Immature natural killer cell (primary cell): ENCODE data around the gene GPATCH2L. TPM values are rescaled to one million over a fixed set of nuclear protein-coding genes. Genes with fewer than 3 reads are reported as not detected.
A peak's percentile ranks its signal among the peaks of the same experiment; 100 is the strongest.

Source experiments
- DNase-seq, 3 donors: peaks; one replicate each; pipeline ENCODE4 v3.0.0; 2022; ENCODE audit warnings: mixed read lengths in 1 of 3
- H3K27ac Mint-ChIP-seq, 6 donors: one replicate each; pipeline ENCODE4 v1.8.0; 2020; ENCODE audit warnings: mixed read lengths in 6 of 6, mild to moderate bottlenecking in 5 of 6, inconsistent platforms in 4 of 6, moderate library complexity in 3 of 6
- H3K27me3 Mint-ChIP-seq, 3 donors: one replicate each; pipeline ENCODE4 v1.8.0; 2020 to 2021; ENCODE audit warnings: low read depth in 3 of 3, mild to moderate bottlenecking in 3 of 3, mixed read lengths in 3 of 3, moderate library complexity in 3 of 3, inconsistent platforms in 1 of 3
- H3K36me3 Mint-ChIP-seq, 3 donors: one replicate each; pipeline ENCODE4 v1.8.0; 2020; ENCODE audit warnings: mixed read lengths in 3 of 3, inconsistent platforms in 2 of 3, mild to moderate bottlenecking in 2 of 3
- H3K4me1 Mint-ChIP-seq, 2 donors: one replicate each; pipeline ENCODE4 v1.8.0; 2020; ENCODE audit warnings: inconsistent platforms in 2 of 2, mild to moderate bottlenecking in 2 of 2, mixed read lengths in 2 of 2, moderate library complexity in 1 of 2
- H3K4me3 Mint-ChIP-seq, 5 donors: one replicate each; pipeline ENCODE4 v1.8.0; 2020; ENCODE audit warnings: mild to moderate bottlenecking in 5 of 5, mixed read lengths in 5 of 5, inconsistent platforms in 3 of 5, moderate library complexity in 3 of 5
- H3K9me3 Mint-ChIP-seq, 6 donors: one replicate each; pipeline ENCODE4 v1.8.0; 2020; ENCODE audit warnings: mild to moderate bottlenecking in 6 of 6, mixed read lengths in 6 of 6, inconsistent platforms in 4 of 6, moderate library complexity in 3 of 6
- polyA plus RNA-seq, 3 donors: library from polyadenylated mRNA; unstranded; fragments of 300-500 nt; fragmentation: Illumina TruSeq; gene quantifications; one replicate each; pipeline ENCODE4 v1.2.3, GENCODE V29; 2021

Gene GPATCH2L
- polyA plus RNA-seq, 3 donors from 2014 or later: 9.4 to 15.7 (median 14.7) TPM

DNA sequence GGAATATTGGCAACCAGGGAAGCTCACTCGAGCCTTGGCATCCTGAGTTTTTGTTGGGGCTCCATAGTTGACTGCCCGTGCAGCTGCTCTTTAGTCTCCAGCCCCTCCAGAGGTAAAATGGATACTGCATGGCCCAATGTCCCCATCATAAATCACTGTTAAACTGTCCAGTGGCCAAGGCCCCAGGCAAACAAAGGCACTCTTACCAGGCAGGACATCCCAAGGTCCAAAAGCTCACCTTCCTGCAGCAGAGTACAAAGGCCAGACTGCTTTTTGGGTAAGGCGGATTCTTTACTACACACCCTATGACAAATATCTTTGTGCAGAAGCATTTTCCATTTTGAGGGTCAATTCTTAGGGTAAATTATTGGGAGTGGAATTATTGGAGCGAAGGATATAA lies 81.1 kb downstream of the GPATCH2L start:
- peaks cover 11 to 31% (median 13%) of the 10 kb centered on the region in 3 donors for H3K36me3 Mint-ChIP-seq
- H3K27me3 Mint-ChIP-seq: peaks cover 0 to 3% (median 0%) of the 10 kb centered on the region in 3 donors
- no peaks in the 10 kb centered on the region for H3K9me3 Mint-ChIP-seq
- H3K27ac Mint-ChIP-seq: no peak overlapping the region
- DNase-seq: no peak
- H3K4me3 Mint-ChIP-seq: no peak overlapping the region
- no peaks in the 10 kb centered on the region for H3K4me1 Mint-ChIP-seq

DNA sequence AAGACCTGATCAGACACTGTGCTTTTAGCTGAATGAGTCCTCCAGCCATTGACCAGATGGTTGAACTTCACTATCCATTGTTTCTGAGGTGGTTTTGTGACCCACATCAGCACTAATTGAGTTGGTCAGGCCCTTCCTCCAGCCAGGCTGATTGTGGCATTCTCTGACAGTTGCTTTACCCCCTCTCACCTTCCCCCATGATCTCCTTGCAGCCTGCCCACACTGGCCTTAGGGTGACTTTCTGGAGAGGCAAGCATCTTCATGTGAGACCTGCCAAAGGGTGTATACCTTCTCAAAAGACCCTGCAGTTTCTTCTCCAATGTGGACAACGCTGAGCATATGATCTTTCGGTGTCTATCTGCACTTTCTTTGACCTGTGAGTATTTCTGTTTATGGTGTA lies 83.9 kb downstream of the GPATCH2L start:
- no peak overlapping the region for H3K27ac Mint-ChIP-seq
- H3K9me3 Mint-ChIP-seq: peaks cover 0 to 5% (median under 1%) of the 10 kb centered on the region in 6 donors
- peaks cover 18 to 47% (median 22%) of the 10 kb centered on the region in 3 donors for H3K36me3 Mint-ChIP-seq
- no peak for DNase-seq
- H3K4me3 Mint-ChIP-seq: no peak overlapping the region
- no peaks in the 10 kb centered on the region for H3K4me1 Mint-ChIP-seq
- peaks cover 0 to 5% (median 0%) of the 10 kb centered on the region in 3 donors for H3K27me3 Mint-ChIP-seq

DNA sequence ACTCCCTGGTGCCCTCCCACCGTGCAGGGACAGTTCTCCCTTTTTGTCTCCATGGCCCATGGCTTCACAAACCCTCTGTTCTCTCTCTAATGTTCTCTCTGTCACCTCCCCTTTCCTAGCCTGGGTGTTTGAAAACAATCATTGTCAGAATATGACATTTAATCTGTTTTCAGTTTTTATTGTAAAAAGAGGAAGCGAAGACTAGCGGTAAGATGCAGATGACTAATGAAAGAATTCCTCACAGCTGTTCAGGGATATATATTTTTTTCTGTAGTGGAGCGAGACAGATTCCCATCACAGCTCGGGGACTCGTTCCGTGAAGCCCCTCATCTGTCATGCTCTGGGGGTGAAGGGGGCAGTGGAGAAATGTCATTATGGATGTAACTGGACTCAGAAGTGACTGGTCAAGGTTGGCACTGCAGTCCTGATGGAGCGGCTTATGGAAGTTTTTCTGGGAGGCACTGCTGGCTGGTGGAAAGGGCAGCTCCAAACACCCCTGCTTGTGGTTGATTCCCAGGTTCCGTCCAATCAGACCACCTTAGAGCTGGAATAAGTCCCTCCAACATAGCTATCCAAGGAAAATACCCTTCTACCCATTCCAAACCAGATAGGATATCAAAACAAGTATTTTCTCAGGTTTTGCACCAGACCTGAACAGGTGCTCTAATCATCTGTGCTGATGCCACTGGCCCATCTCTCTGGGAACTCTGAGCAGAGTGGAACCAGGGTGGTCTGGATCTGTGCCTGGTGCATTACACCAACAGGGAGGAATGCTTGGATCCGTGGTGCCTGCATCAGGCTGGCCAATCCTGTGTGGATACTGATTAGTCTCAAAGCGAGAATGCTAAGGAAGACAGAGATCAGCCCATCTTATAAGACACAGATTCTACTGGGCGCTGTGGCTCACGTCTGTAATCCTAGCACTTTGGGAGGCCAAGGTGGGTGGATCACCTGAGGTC lies 84.7 kb downstream of the GPATCH2L start:
- peaks cover 0 to 13% (median 5%) of the 10 kb centered on the region in 6 donors for H3K9me3 Mint-ChIP-seq
- H3K27me3 Mint-ChIP-seq: peaks cover 0 to 2% (median 0%) of the 10 kb centered on the region in 3 donors
- H3K27ac Mint-ChIP-seq: no peak overlapping the region
- no peaks in the 10 kb centered on the region for H3K4me1 Mint-ChIP-seq
- peaks cover 18 to 42% (median 22%) of the 10 kb centered on the region in 3 donors for H3K36me3 Mint-ChIP-seq
- DNase-seq: no peak
- no peak overlapping the region for H3K4me3 Mint-ChIP-seq

DNA sequence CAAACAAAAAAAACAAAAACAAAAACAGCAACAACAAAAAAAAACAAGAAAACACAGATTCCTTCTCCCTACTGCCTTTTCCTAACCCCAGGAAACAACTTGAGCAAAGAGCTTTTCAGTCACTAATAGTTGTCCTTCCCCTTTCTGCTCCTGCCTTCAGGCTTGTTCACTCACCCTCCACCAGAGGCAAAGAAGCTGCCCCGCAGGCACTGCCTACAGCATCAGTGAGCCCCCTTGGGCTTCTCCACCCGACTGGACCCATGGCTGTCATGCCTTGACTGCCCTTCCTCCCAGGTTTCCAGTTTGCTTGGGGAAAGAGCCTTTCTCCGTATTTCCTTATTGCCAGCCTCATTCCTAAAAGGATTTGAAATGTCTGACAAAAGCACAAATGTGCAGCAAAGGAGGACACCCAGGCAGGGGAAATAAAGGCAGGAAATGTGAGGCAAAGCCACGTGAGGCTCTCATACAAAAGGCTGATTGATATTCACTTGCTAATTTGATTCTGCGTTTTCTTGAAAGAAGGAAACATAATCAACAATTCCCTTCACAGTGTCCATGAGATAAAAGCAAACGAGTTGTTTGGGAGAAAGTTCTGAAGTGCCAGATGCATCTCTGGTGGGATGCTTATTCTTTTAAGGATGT lies 85.7 kb downstream of the GPATCH2L start:
- Mint-ChIP-seq H3K9me3 (peaks cover 0 to 23% (median 11%) of the 10 kb centered on the region in 6 donors), H3K4me3 (no peak overlapping the region), H3K27ac (no peak overlapping the region), H3K36me3 (peaks cover 22 to 45% (median 22%) of the 10 kb centered on the region in 3 donors), H3K4me1 (no peaks in the 10 kb centered on the region), H3K27me3 (peaks cover 0 to 2% (median 0%) of the 10 kb centered on the region in 3 donors)
- DNase-seq: no peak

DNA sequence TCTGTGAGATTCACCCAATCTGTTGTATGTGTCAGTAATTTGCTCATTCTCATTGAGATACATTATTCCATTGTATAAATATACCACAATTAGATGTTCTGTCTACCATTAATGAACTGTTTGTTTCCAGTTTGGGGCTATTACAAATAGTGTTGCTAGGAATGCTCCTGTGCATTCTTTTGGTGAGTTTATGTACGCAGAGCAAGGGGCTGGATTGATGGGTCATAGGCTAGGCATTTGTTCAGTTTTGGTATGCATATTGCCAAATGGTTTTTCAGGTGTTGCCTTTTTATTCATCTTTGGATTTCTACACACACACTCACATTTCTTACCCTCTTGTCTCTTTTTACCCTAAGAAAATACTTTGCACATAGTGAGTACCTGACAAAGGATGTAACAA lies 93.4 kb downstream of the GPATCH2L start:
- H3K9me3 Mint-ChIP-seq: peaks cover 2 to 34% (median 13%) of the 10 kb centered on the region in 6 donors
- no peaks in the 10 kb centered on the region for H3K4me1 Mint-ChIP-seq
- H3K36me3 Mint-ChIP-seq: peaks cover 4 to 9% (median 6%) of the 10 kb centered on the region in 3 donors
- no peak overlapping the region for H3K27ac Mint-ChIP-seq
- no peak for DNase-seq
- no peak overlapping the region for H3K4me3 Mint-ChIP-seq
- H3K27me3 Mint-ChIP-seq: peaks cover 0 to 4% (median 2%) of the 10 kb centered on the region in 3 donors

DNA sequence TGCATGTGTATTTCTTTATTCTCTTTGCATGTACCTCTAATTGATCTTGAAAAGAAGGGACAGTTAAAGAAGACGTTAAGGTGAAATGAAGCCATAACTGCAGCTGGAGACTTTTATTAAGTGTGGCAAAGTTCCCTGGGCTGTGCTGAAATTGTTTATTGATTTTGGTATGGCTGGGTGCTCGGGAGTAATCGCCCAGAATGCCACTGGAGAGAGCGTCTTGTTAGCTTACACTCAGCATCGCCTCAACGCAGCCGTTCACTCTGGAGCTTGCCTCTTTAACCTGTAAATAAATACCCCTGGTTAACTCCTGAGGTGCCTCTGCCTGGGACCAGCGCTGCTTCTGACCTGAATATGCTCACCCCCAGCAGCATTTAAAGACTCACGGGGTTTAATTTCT lies 98.6 kb downstream of the GPATCH2L start:
- H3K9me3 Mint-ChIP-seq: no peaks in the 10 kb centered on the region
- no peak overlapping the region for H3K4me3 Mint-ChIP-seq
- DNase-seq: no peak
- peaks cover 5 to 9% (median 6%) of the 10 kb centered on the region in 3 donors for H3K27me3 Mint-ChIP-seq
- no peaks in the 10 kb centered on the region for H3K36me3 Mint-ChIP-seq
- H3K27ac Mint-ChIP-seq: no peak overlapping the region
- no peaks in the 10 kb centered on the region for H3K4me1 Mint-ChIP-seq

DNA sequence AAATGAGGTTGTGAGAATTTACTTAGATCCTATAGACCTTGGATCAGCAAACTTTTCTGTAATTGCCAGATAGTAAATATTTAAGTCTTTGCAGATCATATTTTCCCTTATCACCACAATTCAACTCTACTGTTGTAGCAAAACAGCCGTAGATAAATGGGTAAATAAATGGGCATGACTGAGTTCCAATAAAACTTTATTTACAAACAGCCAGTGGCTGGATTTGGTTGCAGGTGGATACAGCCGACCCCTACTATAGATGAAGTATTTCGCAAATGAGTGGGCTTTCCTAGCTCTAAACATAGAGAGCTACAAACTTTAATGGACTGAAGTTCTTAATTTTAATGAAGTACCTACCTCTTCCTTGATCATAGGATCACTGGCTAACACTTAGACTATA lies 100.7 kb downstream of the GPATCH2L start:
- DNase-seq: no peak
- Mint-ChIP-seq H3K36me3 (no peaks in the 10 kb centered on the region), H3K27ac (no peak overlapping the region), H3K9me3 (no peaks in the 10 kb centered on the region), H3K4me1 (no peaks in the 10 kb centered on the region), H3K4me3 (no peak overlapping the region), H3K27me3 (peaks cover 5 to 10% (median 6%) of the 10 kb centered on the region in 3 donors)

DNA sequence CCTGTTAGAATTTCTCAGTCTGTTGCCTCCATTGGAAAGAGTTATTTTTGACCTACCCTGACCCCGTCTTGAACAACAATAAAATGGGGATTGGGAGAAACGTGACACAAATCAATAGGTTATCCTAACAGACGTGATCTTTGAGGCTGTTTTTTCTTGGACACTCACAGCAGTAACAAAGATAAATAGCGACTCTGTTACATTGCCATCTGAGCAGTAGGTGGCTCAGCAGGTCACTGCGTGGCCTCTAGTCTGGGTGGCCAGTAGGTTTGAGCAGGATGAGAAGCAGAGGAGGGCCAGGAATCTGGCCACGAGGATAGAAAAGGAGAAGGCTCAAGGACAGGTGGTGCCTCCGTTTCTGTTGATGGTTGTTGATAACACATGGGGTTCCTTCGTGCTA lies 101.4 kb downstream of the GPATCH2L start:
- Mint-ChIP-seq H3K36me3 (no peaks in the 10 kb centered on the region), H3K9me3 (no peaks in the 10 kb centered on the region), H3K4me1 (no peaks in the 10 kb centered on the region), H3K27ac (no peak overlapping the region), H3K4me3 (no peak overlapping the region), H3K27me3 (peaks cover 5 to 10% (median 6%) of the 10 kb centered on the region in 3 donors)
- no peak for DNase-seq

DNA sequence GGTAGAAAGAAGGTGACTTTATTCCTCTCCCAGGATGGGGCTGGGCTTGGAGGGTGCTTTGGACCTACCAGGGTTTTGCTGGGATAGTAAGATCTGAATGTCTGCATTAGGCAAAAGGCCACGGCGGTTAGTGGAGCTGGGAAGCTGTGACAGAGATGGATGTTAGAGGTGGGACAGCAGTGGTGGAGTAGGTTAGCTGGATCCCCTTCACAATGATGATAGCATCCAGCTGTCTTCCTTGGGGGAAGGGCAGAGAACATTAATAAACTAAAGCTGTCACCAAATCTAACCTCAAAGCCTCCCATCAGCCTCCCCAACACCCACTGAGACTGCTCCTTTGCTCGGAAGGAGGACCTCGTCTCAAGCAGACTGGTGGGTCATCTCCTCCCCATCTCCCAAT lies 104.8 kb downstream of the GPATCH2L start:
- Mint-ChIP-seq H3K4me1 (no peaks in the 10 kb centered on the region), H3K9me3 (no peaks in the 10 kb centered on the region), H3K36me3 (no peaks in the 10 kb centered on the region), H3K4me3 (no peak overlapping the region), H3K27me3 (peaks cover 3 to 8% (median 3%) of the 10 kb centered on the region in 3 donors), H3K27ac (no peak overlapping the region)
- DNase-seq: no peak

DNA sequence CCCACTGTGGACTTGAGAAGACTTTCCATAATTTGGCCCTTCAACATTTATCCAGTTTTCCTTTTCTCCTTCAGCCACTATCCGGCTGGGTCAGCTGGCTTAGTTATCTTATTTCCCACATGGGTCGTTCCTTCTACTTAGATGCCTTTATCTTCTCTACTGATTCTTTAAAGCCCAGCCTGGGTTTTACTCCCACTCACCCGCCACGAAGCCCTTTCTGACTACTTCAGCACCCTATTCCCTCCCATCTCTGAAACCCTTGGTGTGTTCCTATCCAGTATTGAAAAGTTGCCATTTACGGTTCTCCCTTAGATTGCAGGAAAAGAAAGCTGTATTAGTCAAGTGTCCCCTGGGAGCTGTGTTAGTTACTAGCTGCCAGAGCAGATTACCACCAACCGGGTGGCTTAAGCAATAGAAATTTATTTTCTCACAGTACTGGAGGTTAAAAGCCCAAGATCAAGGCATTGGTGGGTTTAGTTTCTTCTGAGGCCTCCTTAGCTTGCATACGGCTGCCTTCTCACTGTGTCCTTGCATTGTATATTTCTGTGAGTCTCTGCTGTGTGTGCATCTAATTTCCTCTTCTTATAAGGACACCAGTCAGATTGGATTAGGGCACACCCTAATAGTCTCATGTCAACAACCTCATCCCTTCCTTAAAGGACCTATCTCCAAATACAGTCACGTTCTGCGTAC lies 105.5 kb downstream of the GPATCH2L start:
- Mint-ChIP-seq H3K4me1 (no peaks in the 10 kb centered on the region), H3K4me3 (no peak overlapping the region), H3K36me3 (no peaks in the 10 kb centered on the region), H3K27ac (no peak overlapping the region), H3K27me3 (peaks cover 0 to 8% (median 3%) of the 10 kb centered on the region in 3 donors), H3K9me3 (no peaks in the 10 kb centered on the region)
- no peak for DNase-seq

DNA sequence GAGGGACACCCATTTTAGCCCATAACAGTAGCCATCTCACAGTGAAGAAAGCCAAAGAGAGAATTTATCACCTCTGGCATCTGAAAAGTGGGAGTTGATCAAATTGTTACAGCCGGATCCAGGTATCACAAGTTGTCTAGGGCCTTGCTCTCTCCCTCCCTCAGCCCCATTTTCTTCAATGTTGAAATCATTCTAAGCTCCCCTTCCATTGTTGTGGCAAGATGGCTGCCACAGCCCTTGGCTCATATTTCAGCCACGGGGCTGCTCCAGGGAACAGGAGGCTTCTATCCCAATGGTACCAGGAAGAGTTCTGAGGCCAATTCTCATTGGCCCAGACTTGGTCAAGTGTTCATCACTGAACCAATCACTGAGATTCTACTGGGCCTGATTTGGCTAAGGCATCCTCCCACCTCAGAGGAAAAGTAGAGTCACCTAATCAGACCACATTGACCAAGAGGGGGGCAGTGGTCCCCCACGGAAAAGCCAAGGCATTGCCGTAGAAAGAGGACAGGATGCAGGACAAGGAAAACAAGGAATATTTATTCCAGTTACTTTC lies 106.2 kb downstream of the GPATCH2L start:
- Mint-ChIP-seq H3K4me3 (no peak overlapping the region), H3K4me1 (no peaks in the 10 kb centered on the region), H3K27me3 (peaks cover 2 to 8% (median 3%) of the 10 kb centered on the region in 3 donors), H3K9me3 (no peaks in the 10 kb centered on the region), H3K27ac (peak overlapping the region in 1 of 6 donors; percentile 3), H3K36me3 (no peaks in the 10 kb centered on the region)
- no peak for DNase-seq

DNA sequence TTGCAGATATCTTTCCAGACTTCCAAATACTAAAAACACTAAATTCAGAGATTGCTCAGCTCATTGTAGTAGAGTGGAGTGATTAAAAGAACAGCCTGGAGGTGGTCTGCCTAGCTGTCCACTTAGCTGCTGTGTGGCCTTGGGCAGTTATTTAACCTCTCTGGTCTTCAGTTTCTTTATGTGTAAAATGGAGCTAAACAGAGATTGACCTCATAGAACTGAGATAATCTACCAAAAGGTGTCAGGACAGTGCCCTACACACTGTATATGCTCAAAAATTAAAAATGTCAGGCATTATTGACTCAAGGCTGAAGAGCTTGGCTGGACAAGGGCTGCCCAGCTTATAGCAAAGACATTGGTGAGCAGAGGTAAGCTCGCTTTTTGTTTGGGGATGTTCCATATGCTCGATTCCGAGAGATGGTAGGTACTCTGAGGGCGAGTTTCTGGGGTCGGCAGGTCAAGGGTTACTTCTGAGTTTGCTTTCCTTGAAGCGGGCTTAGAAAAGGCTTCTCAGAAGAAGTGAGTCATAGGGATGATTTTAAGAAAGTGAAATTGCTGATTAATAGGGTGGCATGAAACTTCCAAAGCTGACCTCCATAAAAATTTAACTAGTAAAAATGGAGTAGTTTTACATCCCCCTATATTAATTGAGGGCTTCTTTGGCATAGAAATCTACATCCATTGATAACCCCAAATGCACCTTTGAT lies 107.5 kb downstream of the GPATCH2L start:
- DNase-seq: no peak
- Mint-ChIP-seq H3K4me1 (no peaks in the 10 kb centered on the region), H3K36me3 (no peaks in the 10 kb centered on the region), H3K27me3 (peaks cover 3 to 13% (median 3%) of the 10 kb centered on the region in 3 donors), H3K9me3 (no peaks in the 10 kb centered on the region), H3K27ac (no peak overlapping the region), H3K4me3 (no peak overlapping the region)

DNA sequence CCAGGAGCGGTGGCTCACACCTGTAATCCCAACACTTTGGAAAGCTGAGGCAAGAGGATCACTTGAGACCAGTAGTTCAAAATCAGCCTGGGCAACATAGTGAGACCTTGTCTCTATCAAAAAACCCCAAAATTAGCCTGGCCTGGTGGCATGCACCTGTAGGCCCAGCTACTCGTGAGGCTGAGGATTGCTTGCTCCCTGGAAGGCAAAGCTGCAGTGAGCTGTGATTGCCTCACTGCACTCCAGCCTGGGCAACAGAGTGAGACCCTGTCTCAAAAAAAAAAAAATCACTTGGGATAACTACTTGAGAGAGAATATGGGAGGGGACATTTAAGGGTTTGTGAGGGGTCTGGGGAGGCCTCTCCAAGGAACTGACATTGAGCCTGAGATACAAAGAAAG lies 109.0 kb downstream of the GPATCH2L start:
- Mint-ChIP-seq H3K4me1 (no peaks in the 10 kb centered on the region), H3K36me3 (no peaks in the 10 kb centered on the region), H3K4me3 (no peak overlapping the region), H3K27me3 (peaks cover 0 to 12% (median 6%) of the 10 kb centered on the region in 3 donors), H3K27ac (no peak overlapping the region), H3K9me3 (no peaks in the 10 kb centered on the region)
- DNase-seq: no peak
